Stimulated activated CD8-positive, alpha-beta memory T cell treated with anti-CD3 and anti-CD28 coated beads, Interleukin-15, amount 100 ng/mL, for 48 hours (primary cell): Measurements from ENCODE around the gene AFMID.

Experiments used
- DNase-seq, 2 donors: peaks; one replicate each; pipeline ENCODE4 v3.0.0-alpha.2; 2020; ENCODE audit warnings: low read depth in 2 of 2

AFMID gene

DNA sequence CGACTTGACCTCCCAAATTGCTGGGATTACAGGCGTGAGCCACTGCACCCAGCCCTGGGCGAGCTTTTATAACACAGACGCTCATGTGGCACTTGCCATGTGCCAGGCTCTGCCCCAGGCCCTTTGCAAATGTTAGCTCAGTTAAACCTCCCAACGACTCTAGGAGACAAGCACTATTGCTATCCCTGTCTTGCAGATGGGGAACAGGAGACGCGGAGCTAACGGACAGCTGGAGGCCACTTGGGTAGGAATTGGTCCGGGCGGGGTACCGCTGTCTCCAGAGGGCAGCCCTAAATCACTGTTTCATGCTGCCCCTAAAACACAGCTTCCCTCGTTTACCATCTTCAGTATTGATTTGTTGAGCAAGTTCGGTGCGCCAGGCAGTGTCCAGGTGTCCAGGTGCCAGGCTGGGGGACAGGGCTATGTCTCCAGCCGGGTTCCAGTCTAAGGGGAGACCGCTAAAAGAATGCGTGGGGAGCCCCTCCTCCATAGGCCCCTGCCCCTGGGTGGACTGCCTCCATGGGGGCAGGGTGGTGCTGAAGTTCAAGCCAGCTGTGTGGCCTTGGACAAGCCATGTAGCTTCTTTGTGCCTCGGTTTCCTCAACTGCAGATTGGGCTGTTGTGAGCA lies 68.0 kb downstream of the AFMID start:
- DNase-seq = no peak

DNA sequence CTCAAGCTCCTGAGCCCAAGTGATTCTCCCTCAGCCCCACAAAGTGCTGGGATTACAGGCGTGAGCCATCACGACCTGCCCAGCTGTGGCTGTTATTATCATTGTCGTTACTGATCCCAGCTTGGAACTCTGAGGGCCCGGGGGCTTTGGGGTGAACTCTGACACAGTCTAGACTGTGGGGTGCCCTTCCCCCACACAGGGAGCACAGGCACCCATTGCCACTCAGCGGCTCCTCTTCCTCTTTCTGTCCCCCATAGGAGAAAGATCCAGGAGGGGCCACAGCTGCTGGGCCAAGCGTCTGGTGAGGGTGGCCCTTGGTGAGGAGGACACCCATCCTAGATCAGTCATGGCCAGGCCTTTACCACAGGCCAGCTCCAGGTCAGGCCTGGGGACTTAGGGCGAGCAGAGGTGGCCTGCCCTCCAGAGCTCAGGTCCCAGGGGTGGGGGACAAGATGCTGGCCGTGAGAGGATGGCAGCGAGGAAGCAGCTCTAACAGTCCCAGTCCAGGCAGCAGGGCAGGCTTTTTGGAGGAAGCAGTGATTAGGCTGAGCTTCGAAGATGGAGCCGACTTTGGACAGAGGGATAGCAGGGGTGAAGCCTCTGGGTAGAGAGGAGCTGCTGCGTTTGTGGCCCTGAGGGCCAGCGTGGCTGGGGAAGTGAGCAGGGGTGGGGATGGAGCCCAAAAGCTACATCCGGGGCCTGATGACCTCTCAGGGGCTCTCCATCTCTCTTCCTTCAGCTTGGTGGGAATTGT lies 69.0 kb downstream of the AFMID start:
- no peak for DNase-seq

DNA sequence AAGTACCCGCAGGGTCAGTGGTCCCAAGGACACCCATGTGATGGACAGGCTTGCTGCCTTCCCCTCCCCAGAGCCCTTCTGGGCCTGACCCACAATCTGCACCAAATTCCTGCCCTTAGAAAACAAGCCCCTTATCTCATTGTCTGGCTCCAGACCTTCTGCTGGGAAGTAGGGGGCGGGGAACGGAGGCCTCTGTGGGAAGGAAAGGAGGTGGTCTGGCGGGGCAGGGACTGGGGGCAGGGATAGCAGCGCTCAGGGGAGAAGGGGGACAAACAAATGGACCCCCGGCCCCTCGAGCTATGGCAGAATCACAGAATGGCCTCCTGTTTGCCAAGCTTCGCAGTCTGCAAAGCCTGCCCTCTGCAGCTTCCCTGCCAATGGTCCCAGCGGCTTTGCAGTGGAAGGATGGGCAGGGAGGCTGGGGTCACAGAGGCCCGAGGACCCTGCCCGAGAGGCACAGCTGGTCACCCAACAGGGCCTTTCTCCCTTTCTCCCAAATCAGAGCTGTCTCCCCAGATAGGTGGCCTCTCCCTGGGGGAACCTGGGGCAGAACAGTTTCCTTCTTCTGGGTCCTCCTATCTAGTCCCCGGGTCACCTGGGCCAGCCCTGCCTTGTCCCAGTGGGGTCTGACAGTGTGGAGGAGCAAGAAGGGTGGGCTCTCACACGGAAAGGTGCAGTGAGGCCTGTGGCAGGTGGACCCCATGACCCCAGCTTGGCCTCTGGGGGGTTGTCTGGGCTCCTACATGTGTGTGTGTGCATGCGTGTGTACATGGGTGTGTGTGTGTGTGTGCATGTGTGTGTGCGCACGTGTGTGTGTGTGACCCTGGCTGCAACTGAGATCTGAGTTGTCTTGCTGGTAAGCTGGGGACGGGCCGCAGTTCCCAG lies 69.8 kb downstream of the AFMID start:
- DNase-seq = no peak
